NCI-H2196 treated with DMSO at 0.1 percent for 48 hours (cell line): ENCODE results near the gene TAF3.

Experiments used
- DNase-seq: peaks from one replicate; lab custom pipeline; 2025; ENCODE audit not compliant: unreplicated experiment; lab: John Stamatoyannopoulos, UW

Gene TAF3

DNA sequence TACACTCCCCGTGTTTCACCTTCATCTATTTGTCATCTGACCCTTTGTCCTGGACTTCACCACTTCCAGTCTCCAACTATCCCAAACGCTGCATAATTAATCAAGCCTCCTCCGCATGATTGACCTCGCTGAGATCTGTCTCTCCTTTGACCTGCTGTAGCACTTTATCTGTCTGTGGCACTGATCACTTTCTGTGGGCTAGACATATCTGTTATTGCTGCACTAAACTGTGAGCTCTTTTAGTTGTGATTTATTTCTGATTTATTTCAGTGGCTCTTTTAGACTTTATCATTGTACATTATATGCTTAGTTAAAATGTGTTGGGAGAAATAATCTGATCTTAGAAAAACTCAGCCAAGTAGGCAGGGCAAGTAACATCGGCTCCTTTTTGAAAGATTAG lies 144.3 kb downstream of the TAF3 start:
- DNase-seq, result no peak

DNA sequence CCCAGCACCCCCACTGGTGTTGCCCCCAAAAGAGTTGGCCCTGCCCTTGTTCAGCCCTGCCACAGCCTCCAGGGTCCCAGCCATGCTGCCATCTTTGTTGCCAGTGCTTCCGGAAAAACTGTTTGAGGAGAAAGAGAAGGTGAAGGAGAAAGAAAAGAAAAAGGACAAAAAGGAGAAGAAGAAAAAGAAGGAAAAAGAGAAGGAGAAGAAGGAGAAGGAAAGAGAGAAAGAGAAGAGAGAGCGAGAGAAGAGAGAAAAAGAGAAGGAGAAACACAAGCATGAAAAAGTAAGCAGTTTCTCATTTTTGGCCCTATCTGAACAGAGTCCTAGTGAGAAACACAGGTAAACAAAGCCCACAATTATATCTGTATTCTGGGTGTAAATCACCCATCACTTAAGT lies 147.2 kb downstream of the TAF3 start:
- no peak for DNase-seq

DNA sequence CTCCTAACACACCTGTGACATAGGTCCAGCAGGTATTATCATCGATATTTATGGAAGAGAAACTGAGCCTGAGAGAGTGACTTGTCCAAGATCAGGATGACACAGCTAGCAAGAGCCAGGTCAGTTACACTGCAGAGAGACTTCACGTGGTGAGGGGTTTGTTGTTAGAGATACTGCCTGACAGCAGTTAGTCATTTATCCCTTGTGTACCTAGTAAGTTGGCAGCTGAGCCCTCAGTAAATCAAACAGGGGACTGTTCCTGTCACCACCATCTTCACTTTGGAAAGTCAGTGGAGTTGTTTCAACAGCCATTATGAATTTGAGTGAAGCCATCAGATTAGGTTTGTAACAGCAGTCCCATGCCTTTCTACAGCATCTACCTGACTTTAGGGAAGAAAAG lies 148.7 kb downstream of the TAF3 start:
- DNase-seq, result no peak

DNA sequence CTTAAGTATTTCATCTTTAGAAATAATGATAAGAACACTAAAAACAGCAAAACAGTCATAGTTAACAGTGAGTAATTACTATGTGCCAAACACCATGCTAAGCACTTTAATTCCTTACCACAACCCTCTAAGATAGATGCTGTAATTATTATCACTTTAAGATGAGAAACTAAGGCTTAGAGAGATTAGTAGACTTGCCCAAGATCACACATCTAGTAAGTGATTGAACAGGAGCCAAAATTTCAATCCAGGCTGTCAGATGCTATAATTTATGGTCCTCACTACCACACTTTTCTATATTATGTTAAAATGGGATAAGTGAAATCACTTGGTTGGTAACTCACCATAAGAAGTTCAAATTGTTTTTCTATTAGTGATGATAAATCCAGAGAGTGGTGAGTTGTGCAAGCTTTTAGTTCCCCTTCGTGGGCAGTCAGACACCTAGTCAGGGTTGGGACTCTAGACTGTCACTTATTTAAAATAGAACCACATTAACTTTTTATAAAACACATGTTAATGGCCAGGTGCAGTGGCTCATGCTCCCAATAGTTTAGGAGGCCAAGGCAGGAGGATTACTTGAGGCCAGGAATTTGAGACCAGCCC lies 150.3 kb downstream of the TAF3 start:
- no peak for DNase-seq

DNA sequence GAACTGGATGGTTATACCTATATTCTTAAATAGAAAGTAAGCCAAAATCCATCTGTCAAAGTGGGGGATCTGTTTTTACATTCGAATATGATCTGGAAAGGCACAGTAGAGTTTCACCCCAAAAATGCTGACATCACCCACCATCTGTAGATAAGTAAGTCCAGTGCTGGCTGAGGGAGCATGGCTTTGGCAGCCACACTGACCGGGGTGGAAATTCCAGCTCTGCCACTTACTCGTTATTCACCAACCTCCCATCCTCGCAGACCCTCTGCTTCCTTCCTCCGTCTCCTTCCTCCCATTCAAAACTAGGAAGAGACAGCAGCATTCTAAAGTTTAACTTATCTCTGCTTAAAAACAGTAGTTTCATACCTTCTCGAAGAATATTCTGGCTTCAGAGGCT lies 151.3 kb downstream of the TAF3 start:
- no peak for DNase-seq

DNA sequence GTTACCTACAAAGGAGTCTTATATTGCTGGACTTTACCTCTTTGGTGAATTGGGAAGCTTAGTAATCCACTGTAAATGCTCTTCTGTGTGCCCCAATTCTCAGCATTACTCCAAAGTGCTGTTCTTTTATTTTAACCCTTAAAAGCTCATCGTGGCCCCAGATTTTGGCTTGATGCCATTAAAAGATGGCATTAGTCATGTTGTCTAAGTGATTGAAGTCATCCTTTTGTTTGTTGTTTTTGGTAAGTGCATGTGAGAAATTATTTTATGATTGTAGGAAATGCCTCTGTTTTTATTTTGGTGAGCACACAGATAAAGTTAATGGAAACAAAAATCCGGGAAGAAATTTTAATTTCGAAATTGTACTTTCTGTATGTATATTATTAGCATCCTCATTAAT lies 153.6 kb downstream of the TAF3 start:
- DNase-seq, result no peak

DNA sequence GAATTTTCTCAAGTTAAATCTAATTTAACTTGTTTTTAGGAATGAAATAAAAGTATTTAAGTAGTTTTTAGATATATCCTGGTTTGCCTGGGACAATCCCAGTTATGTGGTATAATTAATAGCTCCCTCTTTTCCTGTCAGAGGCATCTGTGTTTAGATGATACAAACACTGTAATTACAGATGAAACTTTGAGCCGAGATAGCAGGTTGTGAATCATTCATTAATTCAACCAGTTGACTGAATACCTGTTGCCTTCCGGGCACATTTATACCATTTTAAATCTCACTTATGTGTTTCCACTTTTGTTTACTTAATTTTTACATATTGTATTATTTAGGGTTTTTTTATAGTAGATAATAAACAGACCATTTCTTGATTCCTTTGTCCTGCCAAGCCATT lies 154.1 kb downstream of the TAF3 start:
- DNase-seq, result no peak

DNA sequence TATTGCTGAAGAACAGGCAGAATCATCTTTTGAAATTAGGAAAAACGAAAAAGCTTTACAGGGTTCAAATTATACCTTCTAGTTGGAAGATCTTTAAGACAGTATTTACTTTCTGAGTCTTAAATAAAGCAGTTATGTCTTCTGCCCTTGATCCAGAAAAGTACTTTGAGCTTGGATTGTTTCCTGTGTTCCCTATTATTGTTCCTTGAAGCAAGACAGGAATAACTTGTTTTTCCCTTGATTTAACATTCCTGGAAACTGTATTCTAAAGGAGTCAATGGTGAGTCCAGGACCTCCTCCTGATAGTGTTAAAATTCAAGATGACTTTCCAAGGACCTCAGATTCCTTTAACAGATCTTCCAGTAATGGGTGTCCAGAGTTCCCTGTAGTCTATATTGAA lies 161.9 kb downstream of the TAF3 start:
- DNase-seq, result no peak

DNA sequence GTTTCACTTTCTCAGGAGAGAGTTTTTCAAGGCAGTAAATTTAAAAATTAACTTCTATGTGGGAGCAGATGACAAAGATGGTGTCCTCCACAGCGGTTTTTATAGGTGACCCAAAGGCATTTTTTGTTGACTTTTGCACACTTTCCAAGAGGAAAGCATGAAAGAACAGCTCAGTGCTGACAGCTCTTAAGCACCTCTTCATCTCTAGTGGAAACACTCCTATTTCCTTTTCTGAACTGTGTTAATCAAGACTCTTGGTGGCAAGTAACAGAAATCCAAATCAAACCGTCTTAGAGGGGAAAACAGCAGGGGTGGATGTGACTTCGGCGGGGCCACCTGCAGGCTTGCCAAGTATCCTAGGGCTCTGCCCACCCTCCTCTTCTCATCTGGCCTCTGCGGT lies 164.4 kb downstream of the TAF3 start:
- no peak for DNase-seq

DNA sequence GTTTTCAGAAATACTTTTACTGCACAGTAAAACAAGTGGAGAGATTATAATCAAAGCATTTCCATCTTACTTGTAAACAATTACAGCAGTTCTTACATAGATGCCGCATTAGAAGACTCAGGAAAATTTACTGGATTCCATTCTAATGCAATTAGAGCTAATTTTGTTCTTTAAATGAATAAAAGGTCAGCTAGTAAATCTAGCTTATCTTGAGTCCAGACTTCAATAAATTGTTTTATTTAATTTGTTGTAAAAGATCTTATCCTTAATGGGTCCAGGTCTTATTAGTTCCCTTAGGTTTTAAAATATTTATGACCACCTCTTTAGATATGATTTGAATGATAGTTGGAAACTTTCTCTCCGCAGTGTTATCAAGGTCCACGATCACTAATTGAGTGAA lies 166.0 kb downstream of the TAF3 start:
- no peak for DNase-seq

DNA sequence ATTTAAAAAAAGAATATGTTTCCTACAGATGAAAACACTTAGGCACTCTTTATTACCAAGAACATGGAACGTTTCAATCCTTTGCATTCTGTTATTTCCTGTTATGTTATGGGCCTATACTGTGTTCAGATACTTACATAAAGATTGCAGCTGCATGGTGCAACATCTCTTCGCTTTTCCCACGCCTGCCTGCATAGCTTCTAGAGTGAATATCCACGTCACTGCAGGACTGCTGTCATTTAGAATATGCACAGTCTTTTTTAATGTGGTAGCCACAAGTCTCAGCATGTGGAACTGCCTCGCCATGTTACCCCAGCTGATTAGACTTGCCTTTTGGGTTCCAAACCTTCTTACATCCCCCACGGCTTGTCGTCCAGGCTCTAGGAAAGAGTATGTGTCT lies 166.6 kb downstream of the TAF3 start:
- no peak for DNase-seq

DNA sequence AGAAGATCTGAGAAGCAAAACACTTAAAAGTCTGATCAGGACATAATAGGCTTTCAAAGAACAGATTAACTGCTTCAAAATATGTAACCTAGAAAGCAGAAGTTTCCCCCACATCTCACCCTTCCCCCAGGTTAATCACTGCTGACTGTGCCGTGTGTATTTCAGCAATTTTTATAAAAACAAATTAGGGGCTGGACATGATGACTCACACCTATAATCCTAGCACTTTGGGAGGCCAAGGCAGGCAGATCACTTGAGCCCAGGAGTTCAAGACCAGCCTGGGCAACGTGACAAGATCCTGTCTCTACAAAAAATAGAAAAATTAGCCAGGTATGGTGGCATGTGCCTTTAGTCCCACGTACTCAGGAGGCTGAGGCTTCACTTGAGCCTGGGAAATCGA lies 168.5 kb downstream of the TAF3 start:
- DNase-seq, result no peak

DNA sequence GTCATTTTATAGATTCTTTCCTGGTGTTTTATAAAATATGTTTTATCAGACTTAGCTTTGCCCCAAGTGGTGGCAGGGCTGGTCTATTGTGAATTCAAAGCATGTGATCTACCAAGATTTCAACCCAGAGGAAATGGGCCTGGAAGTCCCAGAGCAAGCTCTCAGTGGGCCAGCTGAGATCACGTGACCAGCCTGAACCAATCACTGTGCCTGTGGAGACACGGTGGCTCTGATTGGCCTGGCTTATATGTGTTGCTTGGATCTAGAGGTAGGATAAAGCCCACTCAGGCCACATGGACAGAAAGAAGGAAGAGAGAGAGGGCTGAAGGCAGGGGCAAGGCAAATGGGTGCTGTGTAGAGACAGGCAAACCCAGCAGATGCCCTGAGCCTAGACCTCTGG lies 170.7 kb downstream of the TAF3 start:
- DNase-seq, result no peak

DNA sequence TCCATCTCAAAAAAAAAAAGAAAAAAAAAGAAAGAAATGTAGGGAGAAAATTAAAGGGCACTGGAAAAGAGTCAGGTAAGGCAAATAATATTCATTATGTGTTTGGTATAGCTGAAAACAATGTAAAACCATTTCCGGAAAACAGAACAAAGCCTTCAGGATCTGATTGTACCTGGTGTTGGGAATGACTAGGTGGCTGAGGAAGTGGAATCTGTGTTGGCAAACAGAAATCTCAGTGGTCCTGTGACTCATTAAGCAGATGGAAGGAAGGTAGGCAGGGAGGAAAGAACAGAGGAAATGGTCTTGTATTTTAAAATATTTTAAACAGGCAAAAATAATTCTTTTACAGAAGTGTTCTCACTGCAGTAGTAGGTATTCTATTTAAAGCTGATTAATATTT lies 180.5 kb downstream of the TAF3 start:
- no peak for DNase-seq

DNA sequence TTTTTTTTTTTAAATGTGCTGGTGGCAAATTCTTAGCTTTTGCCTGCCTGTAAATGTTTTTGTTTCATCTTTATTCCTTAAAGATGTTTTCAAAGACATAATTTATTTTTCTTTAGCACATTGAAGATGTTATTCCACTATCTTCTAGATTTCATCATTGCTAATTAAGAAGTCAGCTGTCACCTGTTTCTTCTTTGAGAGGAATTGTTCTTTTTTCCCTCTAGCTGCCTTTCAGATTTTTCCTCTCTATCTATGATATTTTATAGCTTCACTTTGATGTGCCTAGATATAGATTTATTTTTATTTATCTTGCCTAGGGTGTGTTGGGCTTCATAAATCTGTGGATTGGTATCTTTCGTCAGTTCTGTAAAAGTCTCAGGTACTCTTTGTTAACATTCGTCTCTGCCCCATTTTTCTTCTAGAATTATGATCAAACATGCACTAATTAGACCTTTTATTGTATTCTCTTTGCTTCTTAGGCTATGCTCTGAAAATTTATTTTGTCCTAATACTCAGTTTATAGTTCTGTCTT lies 186.2 kb downstream of the TAF3 start:
- no peak for DNase-seq

DNA sequence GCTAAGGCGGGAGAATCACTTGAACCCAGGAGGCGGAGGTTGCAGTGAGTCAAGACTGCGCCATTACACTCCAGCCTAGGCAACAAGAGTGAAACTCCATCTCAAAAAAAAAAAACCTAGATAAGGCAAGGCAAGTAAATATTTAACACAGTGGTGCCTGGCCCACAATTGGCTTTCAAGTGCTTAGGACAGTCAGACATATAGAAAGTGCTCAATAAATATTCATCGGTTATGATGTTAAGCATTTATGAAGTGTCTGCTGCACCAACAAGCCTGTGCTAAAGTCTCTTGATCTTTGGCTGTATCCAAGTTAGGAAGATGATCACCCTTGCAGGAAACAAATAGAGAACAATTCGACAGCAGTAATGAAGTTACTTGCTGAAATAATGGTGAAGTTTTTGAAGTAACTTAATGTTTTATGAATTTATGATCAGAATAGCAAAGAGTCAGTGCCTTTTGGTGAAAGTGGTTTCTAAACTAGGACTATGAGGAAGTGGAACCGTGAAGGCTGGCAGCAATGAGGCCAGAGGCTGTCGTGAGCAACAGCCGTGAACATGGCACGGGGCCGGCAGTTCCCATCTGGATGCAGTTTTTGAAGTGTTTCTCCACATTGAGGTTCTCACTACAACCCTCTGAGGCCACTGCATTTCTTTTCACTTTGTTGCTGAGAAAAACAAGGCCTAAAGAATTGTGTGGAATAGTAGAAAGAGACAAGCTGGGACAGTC lies 188.1 kb downstream of the TAF3 start:
- DNase-seq, result no peak

DNA sequence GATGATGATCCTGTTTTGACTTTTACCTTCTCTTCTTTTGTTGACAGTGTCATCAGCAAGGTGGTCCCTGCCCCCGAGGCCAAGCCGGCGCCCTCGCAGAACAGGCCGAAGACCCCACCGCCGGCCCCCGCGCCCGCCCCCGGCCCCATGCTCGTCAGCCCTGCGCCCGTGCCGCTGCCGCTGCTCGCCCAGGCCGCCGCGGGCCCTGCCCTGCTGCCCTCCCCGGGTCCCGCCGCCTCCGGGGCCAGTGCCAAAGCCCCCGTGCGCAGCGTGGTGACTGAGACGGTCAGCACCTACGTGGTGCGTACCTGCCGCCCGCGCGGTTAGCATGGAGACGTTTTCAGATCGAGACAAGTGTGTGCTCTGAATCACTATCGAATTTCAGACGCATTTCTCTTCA lies 190.7 kb downstream of the TAF3 start:
- DNase-seq, result no peak

DNA sequence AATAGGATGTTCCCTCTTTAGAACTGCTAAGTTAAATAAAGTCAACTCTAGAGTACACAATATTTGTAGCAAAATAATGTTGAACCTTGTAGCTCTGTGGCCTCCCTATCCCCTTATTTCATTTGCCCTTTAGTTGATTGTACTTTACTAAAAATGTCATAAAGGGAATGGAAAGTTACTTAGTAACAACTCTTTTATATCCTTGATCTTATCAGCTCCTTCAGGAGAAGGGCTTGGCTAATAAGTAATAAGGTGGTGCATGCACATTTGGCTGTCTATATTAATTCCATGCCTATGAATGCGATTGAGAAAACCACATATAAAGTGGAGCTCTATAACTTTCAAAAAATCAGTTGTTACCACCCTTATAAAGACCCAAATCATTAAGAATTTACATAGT lies 194.7 kb downstream of the TAF3 start:
- no peak for DNase-seq

DNA sequence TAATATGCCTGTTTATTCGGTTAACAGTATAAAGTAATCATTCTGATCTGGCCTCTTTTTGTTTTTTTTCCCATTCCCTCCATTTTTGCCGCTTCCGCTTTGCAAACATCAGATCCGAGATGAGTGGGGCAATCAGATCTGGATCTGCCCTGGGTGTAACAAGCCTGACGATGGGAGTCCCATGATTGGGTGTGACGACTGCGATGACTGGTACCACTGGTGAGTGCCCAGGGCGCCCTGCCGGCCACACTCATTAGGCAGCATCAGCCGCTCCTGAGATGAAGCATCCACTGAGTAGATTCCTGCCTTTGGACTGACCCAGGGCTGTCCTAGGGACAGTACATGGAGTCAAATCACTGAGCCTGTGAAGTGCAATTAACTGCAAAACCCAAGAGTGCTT lies 195.3 kb downstream of the TAF3 start:
- no peak for DNase-seq

DNA sequence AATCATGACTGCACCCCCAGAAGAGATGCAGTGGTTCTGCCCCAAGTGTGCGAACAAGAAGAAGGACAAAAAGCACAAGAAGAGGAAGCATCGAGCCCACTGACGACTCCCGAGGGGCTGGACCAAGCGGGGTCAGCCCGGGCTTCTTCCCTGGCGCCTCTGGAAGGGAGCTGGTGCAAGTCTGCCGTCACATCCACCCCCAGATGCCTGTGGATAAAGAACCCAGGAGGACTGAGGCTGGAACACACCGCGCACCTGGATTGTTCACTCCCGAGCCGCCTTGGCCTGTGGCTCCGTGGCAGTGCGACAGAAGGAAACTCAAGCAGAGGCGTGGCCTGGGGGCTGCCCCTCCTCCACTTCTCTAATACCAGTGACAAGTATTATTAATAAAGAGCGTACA lies 196.3 kb downstream of the TAF3 start:
- DNase-seq, result no peak

DNA sequence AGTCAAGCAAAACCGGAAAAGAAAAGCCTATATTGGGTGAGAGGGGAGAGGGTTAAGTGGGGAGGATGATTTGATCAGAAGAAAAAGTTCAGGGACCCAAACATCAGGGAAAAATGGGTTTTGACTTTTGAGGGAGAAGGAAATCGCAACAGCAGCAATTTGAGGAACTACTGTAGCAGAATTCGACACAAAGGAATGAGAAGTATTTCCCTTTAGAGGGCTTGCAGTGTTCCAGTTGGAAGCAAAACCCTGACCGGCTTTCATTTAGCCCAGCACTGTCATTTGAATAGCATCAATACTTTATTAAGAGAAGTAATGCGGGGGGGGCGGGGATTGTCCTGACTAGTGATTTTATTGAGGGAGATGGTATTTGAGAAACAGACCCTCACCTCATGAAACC lies 199.0 kb downstream of the TAF3 start:
- DNase-seq, result no peak

DNA sequence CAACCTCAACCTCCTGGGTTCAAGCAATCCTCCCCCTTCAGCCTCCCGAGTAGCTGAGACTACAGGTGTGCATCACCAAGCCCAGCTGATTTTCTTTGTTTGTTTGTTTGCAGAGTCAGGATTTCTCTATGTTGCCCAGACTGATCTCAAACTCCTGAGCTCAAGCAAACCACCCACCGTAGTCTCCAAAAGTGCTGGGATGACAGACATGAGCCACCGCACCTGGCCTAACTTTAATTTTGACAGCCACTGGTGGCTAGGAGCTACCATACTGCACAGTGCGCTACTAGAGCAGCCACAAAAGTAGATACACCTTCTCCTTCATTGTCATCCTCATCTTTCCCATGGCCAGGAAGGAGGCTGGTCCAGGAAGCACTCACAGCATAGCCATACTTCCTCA lies 205.0 kb downstream of the TAF3 start:
- DNase-seq, result no peak

DNA sequence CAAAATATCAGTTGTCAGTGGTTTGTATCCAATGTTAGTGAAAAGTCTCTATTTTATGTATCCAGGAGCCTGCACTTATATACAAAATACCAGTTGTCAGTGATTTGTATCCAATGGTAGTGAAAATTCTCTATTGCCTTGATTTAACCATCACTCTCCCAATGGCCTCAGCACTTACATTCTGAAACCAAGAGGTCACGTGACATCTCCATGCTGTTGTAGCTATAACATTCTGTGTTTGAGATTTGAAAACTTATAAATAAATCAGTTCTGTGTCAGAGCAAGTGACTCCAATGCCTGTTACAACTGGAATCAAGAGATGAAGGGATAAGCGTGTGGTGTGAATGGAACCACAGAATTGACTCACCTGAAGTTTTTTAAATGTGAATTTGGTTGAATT lies 205.5 kb downstream of the TAF3 start:
- DNase-seq, result no peak
